HG02571 (cell line): ENCODE results near the gene CLCN5.

Source experiments
- ATAC-seq: cut with Tn5 transposase; IDR thresholded peaks from one replicate; pipeline ENCODE4 v1.9.1; 2021; ENCODE audit warnings: mild to moderate bottlenecking, moderate library complexity; ENCODE audit not compliant: unreplicated experiment

CLCN5 gene

GRCh38 chrX:49932791-49933190, 10.4 kb downstream of the CLCN5 start:
- no peak for ATAC-seq

DNA sequence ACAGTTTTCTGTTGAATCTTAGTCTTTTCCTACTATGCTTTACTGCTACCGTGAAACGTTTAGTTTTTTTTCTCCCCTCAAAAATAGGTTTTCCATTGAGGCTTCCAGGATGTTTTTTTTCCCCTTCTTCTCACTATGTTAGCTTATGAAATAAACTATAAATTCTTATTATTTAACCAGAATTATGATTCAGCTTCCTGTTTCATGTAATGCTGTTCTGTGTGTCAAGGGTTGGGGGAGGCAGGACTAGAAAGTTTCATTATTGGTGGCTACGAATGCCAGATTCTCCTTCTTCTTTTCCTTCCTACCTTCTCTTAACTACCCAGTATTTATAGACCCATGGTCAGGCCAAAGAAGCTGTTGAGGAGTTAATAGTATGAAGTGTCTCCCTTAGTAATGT, 11.8 kb downstream of the CLCN5 start:
- ATAC-seq, result no peak

DNA sequence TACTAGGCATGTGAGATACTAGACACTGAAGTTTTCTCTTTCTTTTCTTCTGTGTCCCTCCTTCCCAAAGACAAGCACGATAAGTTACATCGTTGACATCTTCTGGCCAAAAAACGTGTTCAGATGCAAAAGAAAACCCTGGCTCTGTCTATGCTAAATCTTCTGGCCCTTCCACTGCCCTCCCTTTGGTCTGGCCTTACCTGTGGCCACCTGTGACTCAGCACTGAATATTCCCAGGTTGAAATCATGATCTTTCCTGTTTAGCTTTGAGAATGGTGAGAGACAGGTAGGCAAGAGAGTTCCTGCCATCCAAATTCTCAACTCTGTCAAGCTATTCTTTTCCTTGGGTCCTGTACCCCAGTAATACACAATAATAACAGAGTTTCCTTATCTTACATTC, 12.3 kb downstream of the CLCN5 start:
- ATAC-seq, result no peak

- ATAC-seq, result no peak
Observed at GRCh38 chrX:49947781-49948180, 25.4 kb downstream of the CLCN5 start.

DNA sequence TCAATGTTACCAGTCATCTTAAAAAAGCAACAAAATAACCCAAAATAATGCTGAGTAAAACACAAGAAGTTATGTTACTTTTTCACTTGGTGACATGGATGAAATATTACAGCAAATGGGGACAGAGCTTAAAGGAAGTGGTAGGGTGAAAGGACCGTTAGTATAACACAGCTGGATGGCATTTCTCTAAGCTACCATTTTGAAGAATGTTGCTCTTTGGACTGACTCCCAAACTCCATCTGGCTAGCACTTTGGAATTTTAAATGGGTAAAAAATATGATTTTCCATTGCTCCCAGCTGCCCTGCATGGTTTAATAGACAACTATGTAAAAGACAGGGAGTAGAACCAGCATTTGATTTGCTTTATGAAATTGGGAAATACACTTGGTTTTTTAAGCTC, 27.6 kb downstream of the CLCN5 start:
- no peak for ATAC-seq

DNA sequence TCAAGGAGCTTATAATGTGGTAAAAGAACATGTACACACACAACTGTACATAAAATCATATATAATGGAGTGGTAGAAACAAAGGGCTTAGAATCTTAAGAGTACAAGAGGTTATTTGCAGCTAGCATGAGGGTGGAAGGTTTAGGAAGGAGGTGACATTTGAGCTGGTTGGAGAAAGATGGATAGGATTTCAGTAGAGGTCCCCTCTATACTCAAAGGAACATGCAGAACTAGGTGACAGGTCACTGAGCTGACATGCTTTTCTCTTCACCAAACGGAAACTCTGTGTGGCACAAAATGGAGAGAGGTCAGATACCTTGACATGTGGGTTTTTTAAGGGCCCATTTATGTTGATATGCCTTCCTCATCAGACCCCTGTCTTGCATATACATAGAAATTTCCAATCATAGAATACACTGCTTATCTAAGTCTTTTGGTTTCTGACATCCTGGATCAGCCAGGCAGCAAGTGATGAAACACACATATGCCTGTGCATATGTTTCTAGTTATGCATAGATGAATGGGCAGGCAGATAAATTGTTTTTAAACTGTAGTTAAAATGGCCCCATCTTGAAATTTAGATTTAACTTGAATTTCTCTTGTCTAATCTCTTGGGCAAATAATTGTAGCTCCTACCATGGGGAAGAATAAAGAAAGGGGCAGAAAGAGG, 29.3 kb downstream of the CLCN5 start:
- no peak for ATAC-seq

- ATAC-seq, result no peak
Observed at GRCh38 chrX:49956313-49956712, 33.9 kb downstream of the CLCN5 start.

DNA sequence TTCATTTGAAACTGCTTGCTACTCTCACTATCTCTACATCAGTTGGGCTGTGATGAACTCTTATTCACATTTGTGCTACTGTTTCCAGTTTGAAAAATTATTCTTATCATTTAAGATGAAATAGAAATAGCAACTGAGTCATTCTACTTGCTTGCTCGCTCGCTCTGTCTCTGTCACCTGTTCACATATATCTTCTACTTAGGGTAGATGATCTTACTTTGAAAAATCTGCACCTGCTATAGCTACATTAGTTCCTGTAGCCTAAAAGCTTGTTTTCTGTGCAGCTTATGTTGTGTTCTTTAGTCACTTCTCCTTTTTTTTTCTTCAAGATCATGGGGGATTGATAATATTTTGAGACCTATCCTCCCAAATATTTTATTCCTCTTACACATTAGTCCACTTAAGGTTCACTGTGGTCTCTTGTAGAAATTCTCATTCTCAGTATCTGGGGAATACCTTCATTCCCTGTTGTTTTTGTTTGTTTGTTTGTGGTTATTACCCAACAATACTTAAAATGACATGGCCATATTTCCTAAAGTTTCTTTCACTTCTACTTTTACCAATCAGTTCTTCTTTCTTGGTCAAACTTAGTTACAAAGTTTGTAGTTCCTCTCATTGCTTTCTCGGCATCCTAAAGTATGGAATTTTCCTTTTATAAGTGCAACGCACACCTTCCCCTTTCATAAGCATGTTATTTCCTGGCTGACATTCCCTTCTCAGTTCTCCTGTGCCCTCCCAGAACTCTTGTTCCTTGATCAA, 36.5 kb downstream of the CLCN5 start:
- ATAC-seq, result no peak

DNA sequence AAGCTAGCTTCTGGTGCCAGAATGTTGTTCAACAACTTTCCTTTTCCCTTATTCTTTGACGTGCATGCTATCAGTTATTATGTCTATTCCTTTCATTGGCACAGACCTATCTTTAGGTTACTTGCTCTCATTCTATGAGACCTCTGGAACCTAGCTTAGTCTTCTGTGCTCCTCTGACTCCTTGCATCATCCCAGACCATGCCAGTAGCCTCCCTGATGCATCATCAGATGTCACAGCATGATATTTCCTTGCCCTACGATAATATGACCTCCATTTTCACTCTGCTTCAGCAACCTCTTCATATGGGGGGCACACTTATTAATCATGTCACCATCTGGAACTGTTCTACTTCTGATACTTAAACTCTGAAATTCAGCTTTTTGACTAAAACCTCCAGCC, 37.2 kb downstream of the CLCN5 start:
- ATAC-seq, result no peak

DNA sequence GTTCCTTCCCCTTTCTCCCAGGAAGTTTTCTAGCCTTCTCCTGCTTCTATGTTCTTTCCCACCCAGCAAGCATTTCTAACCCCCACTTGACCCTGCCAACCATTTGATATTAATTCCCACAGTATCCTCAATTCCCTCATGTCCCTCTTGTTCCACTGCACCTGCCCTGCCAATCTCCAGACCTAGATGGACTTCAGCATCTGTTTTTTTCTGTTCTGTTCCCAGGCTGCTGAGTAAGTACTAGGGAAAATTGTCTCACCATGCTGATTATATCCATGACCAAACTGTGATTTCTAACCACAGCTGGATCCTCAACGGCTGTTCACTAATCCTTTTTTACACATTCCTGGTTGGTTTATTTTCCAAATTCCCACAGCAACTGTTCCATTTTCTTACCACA, 37.7 kb downstream of the CLCN5 start:
- ATAC-seq, result no peak

- ATAC-seq, result no peak
Observed at GRCh38 chrX:49970674-49971073, 48.3 kb downstream of the CLCN5 start.

DNA sequence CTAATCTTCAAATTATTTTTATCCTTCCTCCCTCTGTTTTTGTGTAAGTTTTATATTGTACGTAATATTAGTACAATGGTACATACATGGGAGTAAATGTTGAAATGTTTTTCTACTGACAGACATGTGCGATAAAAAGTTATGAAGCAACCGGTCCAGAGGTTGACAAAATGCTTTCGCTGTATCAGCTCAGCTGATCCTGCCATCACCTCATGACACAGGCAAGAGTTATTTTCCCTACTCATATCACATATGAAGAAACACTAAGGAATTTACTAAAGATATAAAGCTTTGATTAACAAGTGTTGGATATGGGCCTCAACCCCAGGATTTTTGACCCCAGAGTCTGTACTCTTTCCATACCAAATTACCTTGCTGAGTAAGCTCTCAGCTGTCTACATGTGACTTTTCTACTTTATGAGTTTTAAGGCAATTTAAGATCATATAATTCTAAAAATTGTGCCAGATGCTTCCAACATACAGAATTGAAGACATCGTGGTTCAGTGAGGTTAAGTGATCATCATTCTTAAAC, 50.0 kb downstream of the CLCN5 start:
- ATAC-seq, result no peak

DNA sequence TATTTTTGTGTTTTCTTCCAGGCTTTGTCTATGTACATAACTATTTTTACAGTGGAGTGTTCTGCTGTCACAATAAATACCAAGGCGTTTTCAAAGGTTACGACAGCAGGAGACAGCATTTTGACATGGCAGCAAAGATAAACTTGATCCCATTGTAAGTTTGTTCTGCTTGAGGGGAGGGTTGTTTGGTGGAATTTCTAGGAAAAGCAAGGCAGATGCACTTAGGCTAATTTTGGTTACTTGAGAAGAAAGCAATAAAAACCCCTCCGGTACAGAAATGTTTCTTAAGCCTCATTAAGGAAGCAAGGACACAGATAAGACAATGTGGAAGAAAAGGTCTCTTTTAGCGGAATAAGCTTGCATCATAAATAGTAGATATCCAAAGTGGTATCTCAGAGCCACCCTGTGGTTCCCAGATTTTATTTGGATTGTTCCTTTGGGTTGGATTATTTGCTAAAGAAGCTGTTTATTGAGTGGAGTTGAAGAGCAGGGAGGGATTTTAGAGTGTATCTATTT, 54.3 kb downstream of the CLCN5 start:
- ATAC-seq, result no peak

DNA sequence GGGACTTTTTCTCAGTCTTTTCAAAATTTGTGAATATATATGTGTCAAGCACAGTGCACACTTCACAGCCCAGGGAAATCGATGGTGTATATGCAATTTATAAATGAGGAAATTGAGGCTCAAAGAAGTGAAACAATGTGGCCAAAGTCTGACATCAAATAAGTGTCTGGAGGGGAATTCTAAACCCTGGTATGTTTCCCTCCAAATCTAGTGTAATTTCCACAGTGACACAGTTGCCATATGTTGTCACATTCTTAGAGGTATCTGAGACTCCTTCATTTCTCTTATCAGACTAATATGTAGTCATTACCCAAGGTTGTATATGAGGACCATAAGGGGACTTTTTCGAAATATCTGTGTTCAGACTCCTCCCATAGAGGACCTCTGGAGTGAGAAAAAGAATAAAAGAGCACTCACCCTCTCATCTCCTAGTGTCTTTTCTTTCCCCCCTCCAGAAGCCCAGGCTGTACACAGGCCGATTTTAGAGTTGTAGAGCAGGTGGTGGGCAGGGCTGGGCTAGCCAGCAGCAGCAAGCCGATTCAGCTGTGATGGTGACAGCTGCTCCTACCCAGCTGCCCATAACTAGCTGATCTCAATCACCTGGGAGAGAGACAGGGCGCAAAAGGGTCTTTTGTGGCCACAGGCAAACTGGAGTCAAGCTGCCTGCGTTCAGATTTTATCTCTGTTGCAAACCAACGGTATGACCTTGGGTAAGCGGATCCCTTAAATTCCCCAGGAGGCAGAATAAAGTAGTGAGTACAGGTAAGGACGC, 55.1 kb downstream of the CLCN5 start:
- ATAC-seq, result no peak

DNA sequence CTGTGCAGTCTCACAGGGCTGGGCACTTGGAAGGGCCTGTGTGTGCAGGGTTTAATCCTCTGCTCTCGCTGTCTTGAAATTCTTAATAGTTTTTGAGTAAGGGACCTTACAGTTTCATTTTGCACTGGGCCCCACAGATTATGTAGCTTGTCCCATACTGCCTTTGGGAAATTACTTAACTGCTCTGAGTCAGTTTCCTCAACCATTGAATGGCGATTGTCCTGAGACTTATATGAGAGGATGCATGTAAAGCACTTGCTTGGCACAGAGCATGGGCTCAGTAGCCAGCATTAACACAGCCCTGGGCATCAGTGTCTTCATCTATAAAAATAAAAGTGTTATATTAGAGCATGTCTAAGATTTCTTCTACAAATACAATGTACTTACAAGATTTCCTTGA, 55.8 kb downstream of the CLCN5 start:
- ATAC-seq, result no peak

- no peak for ATAC-seq
Observed at GRCh38 chrX:49986058-49986457, 63.7 kb downstream of the CLCN5 start.

DNA sequence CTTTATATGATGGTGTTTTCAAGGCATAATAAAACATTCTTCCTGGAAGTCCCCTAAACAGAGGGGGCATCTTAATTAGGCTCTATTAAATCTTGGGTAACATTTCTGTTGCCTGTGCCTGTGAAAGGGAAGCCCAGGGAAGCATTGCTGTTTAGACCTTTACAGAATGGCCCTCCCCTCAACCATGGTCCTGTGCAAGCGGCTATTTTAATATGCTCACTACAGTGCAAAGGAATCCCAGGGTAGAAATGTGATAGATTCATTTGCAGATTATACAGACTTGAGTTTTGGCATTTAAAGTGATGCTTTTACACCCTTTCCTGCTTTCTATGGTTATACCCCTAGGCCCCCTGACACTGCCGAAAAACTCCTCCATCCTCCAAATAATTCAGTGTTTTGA, 65.3 kb downstream of the CLCN5 start:
- ATAC-seq, result no peak

DNA sequence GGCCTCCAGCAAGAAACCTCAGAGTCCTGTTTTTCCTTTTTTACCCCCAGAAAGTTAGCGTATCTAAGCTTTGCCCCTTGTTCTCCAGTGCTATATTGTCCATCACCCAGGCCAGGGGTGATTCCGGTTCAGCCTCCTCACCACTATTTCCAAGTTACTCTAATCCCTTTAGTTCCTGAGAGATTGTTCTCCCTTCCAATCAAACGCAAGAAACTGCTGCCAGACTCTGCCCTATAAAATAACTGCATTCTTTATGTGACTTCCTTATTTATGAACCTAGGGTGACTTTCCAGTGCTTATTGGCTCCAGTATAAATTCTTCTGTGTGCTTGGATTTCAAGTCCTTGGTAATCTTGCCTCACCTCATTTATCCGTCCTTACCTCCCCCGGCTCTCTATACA, 65.7 kb downstream of the CLCN5 start:
- no peak for ATAC-seq

- ATAC-seq, result no peak
Observed at GRCh38 chrX:49991758-49992157, 69.4 kb downstream of the CLCN5 start.

GRCh38 chrX:49992853-49993252, 70.5 kb downstream of the CLCN5 start:
- no peak for ATAC-seq

- ATAC-seq, result no peak
Observed at GRCh38 chrX:49993661-49994060, 71.3 kb downstream of the CLCN5 start.
